HL-60 (cell line): ENCODE measurements around the gene GBP6.

Experiments used
- DNase-seq, 2 experiments: peaks; one replicate each; pipeline ENCODE4 v3.0.0-alpha.2; 2010 to 2020; ENCODE audit warnings: low read depth in 1 of 2, low spot score in 1 of 2
- H3K27ac ChIP-seq: fragments of 250-450 bp; sonication (Bioruptor Pico); replicated peaks from 2 replicates; pipeline ENCODE4 v1.5.1; 2020; ENCODE audit warnings: mild to moderate bottlenecking, moderate library complexity
- H3K27me3 ChIP-seq: fragments of 250-450 bp; sonication (Bioruptor Pico); 2 replicates; pipeline ENCODE4 v1.5.1; 2021; ENCODE audit warnings: mild to moderate bottlenecking, moderate library complexity; ENCODE audit not compliant: insufficient read depth, poor library complexity, severe bottlenecking
- H3K4me3 ChIP-seq: replicated peaks from 2 replicates; pipeline ENCODE4 v1.5.1; 2011; ENCODE audit warnings: mild to moderate bottlenecking, control low read depth, low read length; ENCODE audit not compliant: insufficient read depth
- GABPA ChIP-seq: IDR thresholded peaks from 2 replicates; pipeline ENCODE4 v1.6.1; 2012; ENCODE audit warnings: low read depth
- POLR2AphosphoS5 ChIP-seq: IDR thresholded peaks from 2 replicates; pipeline ENCODE4 v1.6.1; 2012; ENCODE audit warnings: low read depth
- SPI1 ChIP-seq: IDR thresholded peaks from 2 replicates; pipeline ENCODE4 v1.6.1; 2012; ENCODE audit warnings: low read depth, mild to moderate bottlenecking, borderline replicate concordance
- TF ChIP-seq, protein P1 (sequence below): IDR thresholded peaks from 2 replicates; pipeline ENCODE4 v1.6.1; 2012; ENCODE audit warnings: low read depth; ENCODE audit not compliant: insufficient replicate concordance
- TF ChIP-seq, protein P2 (sequence below): IDR thresholded peaks from one replicate; pipeline ENCODE4 v1.5.1; 2011; ENCODE audit warnings: low read length, control low read depth, inconsistent platforms; ENCODE audit not compliant: insufficient read depth

The GBP6 gene

GRCh38 chr1:89378001-89378400, 14.1 kb downstream of the GBP6 start:
- Histone ChIP-seq H3K27me3 (no peaks in the 10 kb centered on the region), H3K4me3 (no peak overlapping the region), H3K27ac (no peak overlapping the region)
- DNase-seq, result no peak
- TF ChIP-seq, protein P1, sequence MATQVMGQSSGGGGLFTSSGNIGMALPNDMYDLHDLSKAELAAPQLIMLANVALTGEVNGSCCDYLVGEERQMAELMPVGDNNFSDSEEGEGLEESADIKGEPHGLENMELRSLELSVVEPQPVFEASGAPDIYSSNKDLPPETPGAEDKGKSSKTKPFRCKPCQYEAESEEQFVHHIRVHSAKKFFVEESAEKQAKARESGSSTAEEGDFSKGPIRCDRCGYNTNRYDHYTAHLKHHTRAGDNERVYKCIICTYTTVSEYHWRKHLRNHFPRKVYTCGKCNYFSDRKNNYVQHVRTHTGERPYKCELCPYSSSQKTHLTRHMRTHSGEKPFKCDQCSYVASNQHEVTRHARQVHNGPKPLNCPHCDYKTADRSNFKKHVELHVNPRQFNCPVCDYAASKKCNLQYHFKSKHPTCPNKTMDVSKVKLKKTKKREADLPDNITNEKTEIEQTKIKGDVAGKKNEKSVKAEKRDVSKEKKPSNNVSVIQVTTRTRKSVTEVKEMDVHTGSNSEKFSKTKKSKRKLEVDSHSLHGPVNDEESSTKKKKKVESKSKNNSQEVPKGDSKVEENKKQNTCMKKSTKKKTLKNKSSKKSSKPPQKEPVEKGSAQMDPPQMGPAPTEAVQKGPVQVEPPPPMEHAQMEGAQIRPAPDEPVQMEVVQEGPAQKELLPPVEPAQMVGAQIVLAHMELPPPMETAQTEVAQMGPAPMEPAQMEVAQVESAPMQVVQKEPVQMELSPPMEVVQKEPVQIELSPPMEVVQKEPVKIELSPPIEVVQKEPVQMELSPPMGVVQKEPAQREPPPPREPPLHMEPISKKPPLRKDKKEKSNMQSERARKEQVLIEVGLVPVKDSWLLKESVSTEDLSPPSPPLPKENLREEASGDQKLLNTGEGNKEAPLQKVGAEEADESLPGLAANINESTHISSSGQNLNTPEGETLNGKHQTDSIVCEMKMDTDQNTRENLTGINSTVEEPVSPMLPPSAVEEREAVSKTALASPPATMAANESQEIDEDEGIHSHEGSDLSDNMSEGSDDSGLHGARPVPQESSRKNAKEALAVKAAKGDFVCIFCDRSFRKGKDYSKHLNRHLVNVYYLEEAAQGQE, result no peak
- TF ChIP-seq GABPA (no peak), POLR2AphosphoS5 (no peak), SPI1 (no peak)
- TF ChIP-seq, protein P2, sequence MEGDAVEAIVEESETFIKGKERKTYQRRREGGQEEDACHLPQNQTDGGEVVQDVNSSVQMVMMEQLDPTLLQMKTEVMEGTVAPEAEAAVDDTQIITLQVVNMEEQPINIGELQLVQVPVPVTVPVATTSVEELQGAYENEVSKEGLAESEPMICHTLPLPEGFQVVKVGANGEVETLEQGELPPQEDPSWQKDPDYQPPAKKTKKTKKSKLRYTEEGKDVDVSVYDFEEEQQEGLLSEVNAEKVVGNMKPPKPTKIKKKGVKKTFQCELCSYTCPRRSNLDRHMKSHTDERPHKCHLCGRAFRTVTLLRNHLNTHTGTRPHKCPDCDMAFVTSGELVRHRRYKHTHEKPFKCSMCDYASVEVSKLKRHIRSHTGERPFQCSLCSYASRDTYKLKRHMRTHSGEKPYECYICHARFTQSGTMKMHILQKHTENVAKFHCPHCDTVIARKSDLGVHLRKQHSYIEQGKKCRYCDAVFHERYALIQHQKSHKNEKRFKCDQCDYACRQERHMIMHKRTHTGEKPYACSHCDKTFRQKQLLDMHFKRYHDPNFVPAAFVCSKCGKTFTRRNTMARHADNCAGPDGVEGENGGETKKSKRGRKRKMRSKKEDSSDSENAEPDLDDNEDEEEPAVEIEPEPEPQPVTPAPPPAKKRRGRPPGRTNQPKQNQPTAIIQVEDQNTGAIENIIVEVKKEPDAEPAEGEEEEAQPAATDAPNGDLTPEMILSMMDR, result no peak

- TF ChIP-seq, protein P2, result no peak
- TF ChIP-seq, protein P1, result no peak
- TF ChIP-seq GABPA (no peak), SPI1 (no peak), POLR2AphosphoS5 (no peak)
- Histone ChIP-seq H3K27ac (no peak overlapping the region), H3K4me3 (no peak overlapping the region), H3K27me3 (no peaks in the 10 kb centered on the region)
- no peak for DNase-seq
Observed at GRCh38 chr1:89381618-89382017, 17.8 kb downstream of the GBP6 start.

DNA sequence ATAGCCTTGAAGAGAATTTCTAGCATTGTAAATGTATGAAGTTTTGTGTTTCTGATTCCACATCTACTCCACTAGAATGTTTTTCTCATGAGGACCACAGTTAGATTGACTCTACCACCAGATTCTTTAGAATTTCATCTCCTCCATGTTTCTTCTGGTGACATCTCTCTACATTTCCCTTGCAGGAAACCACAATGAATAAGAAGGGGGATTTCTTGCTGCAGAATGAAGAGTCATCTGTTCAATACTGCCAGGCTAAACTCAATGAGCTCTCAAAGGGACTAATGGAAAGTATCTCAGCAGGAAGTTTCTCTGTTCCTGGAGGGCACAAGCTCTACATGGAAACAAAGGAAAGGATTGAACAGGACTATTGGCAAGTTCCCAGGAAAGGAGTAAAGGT, 18.6 kb downstream of the GBP6 start:
- no peak for DNase-seq
- Histone ChIP-seq H3K27me3 (no peaks in the 10 kb centered on the region), H3K4me3 (no peak overlapping the region), H3K27ac (no peak overlapping the region)
- TF ChIP-seq POLR2AphosphoS5, result no peak
- TF ChIP-seq, protein P2, result no peak
- TF ChIP-seq SPI1, result no peak
- TF ChIP-seq, protein P1, result no peak
- TF ChIP-seq GABPA, result no peak
